ENCODE data around the gene TTC9. TPM values are rescaled to one million over a fixed set of nuclear protein-coding genes. Genes with fewer than 3 reads are reported as not detected.
A peak's percentile ranks its signal among the peaks of the same experiment; 100 is the strongest.

TTC9 gene
- total and polyA plus RNA-seq, 5 donors from 2014 or later, result 4.7 to 7.8 (median 5.6) TPM

- H3K36me3 ChIP-seq (ENCODE audit: control insufficient read depth, insufficient read depth, low read length), result no peaks in the 10 kb centered on the region
- H3K9me3 ChIP-seq (ENCODE audit: control insufficient read depth in 2 of 2, low read length in 2 of 2), result no peaks in the 10 kb centered on the region
- Mint-ChIP-seq H3K9me3 (no peaks in the 10 kb centered on the region), H3K4me1 (no peaks in the 10 kb centered on the region), H3K4me3 (no peak overlapping the region), H3K27me3 (no peaks in the 10 kb centered on the region), H3K27ac (no peak overlapping the region), H3K36me3 (no peaks in the 10 kb centered on the region)
- no peak overlapping the region for H3K4me3 ChIP-seq (ENCODE audit: low read depth, low read length)
- H3K27ac ChIP-seq (ENCODE audit: insufficient read depth, low read length, poor library complexity, severe bottlenecking), result no peak overlapping the region
- no peaks in the 10 kb centered on the region for H3K4me1 ChIP-seq (ENCODE audit: control insufficient read depth, insufficient read depth, low read length, poor library complexity, severe bottlenecking)
- no peaks in the 10 kb centered on the region for H3K27me3 ChIP-seq (ENCODE audit: control insufficient read depth, insufficient read depth, low read length)
- ATAC-seq (ENCODE audit: low read depth in 2 of 2), result no peak
- DNase-seq, result no peak
Measured at GRCh38 chr14:70692210-70692609, 50.5 kb downstream of the TTC9 start.

DNA sequence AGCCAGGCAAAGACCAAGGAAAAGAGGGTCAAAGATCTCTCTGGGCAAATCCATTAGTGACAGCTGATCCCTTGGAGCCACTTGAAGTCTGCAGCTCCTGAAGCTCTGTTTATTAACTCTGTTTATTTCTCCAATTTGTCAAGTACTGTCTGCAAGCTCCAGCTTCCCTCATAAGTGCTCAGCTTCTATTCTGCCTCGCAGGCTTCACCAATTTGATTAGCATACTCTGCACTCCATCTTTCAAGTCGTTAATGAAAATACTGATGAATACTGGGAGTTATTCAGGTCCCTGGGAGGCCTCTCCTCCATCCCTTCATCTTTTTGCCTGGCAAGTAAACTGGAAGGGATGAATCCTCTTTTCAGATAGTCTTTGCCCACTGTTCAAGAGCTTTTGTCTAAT is 54.3 kb downstream of the TTC9 start:
- Histone ChIP-seq H3K27ac (ENCODE audit: insufficient read depth, low read length, poor library complexity, severe bottlenecking) (no peak overlapping the region), H3K4me3 (ENCODE audit: low read depth, low read length) (no peak overlapping the region), H3K4me1 (ENCODE audit: control insufficient read depth, insufficient read depth, low read length, poor library complexity, severe bottlenecking) (no peaks in the 10 kb centered on the region), H3K36me3 (ENCODE audit: control insufficient read depth, insufficient read depth, low read length) (no peaks in the 10 kb centered on the region), H3K27me3 (ENCODE audit: control insufficient read depth, insufficient read depth, low read length) (no peaks in the 10 kb centered on the region), H3K9me3 (ENCODE audit: control insufficient read depth in 2 of 2, low read length in 2 of 2) (no peaks in the 10 kb centered on the region)
- Mint-ChIP-seq H3K27ac (peak overlapping the region in 1 of 3 donors; percentile 5), H3K27me3 (peaks cover 4% of the 10 kb centered on the region), H3K4me1 (peaks cover 0 to 2% (median 0%) of the 10 kb centered on the region in 4 donors), H3K36me3 (no peaks in the 10 kb centered on the region), H3K9me3 (no peaks in the 10 kb centered on the region), H3K4me3 (no peak overlapping the region)
- ATAC-seq (ENCODE audit: low read depth in 2 of 2), result no peak
- DNase-seq, result no peak

- peaks cover under 1% of the 10 kb centered on the region for H3K27me3 ChIP-seq (ENCODE audit: control insufficient read depth, insufficient read depth, low read length)
- H3K9me3 ChIP-seq (ENCODE audit: control insufficient read depth in 2 of 2, low read length in 2 of 2), result no peaks in the 10 kb centered on the region
- Mint-ChIP-seq H3K27ac (no peak overlapping the region), H3K9me3 (no peaks in the 10 kb centered on the region), H3K4me1 (peaks cover 0 to 4% (median 0%) of the 10 kb centered on the region in 4 donors), H3K4me3 (no peak overlapping the region), H3K27me3 (peaks cover 4% of the 10 kb centered on the region), H3K36me3 (no peaks in the 10 kb centered on the region)
- no peak overlapping the region for H3K27ac ChIP-seq (ENCODE audit: insufficient read depth, low read length, poor library complexity, severe bottlenecking)
- DNase-seq (no peak), ATAC-seq (ENCODE audit: low read depth in 2 of 2) (no peak)
- no peak overlapping the region for H3K4me3 ChIP-seq (ENCODE audit: low read depth, low read length)
- no peaks in the 10 kb centered on the region for H3K4me1 ChIP-seq (ENCODE audit: control insufficient read depth, insufficient read depth, low read length, poor library complexity, severe bottlenecking)
- no peaks in the 10 kb centered on the region for H3K36me3 ChIP-seq (ENCODE audit: control insufficient read depth, insufficient read depth, low read length)
Measured at GRCh38 chr14:70697701-70698100, 56.0 kb downstream of the TTC9 start.

DNA sequence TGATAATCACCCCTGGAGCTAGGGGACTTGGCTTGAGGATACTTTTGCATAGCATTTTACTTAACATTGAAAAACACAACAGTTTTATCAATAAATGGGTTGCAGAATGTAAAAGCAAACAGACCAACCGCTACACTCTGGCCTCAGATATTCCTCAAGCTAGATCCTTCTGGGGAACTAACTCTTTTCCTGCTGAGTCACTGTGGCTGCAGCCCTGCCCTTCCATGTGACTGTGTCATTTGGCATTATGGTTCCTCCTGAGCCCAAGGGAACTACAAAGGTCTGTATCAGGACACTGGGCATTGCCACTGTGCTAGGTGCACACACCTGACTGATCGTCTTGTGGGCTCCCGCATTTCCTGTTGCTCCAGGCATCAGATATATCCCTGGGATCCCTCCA is 56.6 kb downstream of the TTC9 start:
- no peaks in the 10 kb centered on the region for H3K9me3 ChIP-seq (ENCODE audit: control insufficient read depth in 2 of 2, low read length in 2 of 2)
- Mint-ChIP-seq H3K4me3 (no peak overlapping the region), H3K36me3 (no peaks in the 10 kb centered on the region), H3K27ac (no peak overlapping the region), H3K4me1 (peaks cover 0 to 4% (median 0%) of the 10 kb centered on the region in 4 donors), H3K9me3 (no peaks in the 10 kb centered on the region), H3K27me3 (peaks cover 4% of the 10 kb centered on the region)
- H3K27me3 ChIP-seq (ENCODE audit: control insufficient read depth, insufficient read depth, low read length), result peaks cover 2% of the 10 kb centered on the region
- H3K4me1 ChIP-seq (ENCODE audit: control insufficient read depth, insufficient read depth, low read length, poor library complexity, severe bottlenecking), result no peaks in the 10 kb centered on the region
- ATAC-seq (ENCODE audit: low read depth in 2 of 2) (no peak), DNase-seq (no peak)
- no peak overlapping the region for H3K4me3 ChIP-seq (ENCODE audit: low read depth, low read length)
- no peak overlapping the region for H3K27ac ChIP-seq (ENCODE audit: insufficient read depth, low read length, poor library complexity, severe bottlenecking)
- no peaks in the 10 kb centered on the region for H3K36me3 ChIP-seq (ENCODE audit: control insufficient read depth, insufficient read depth, low read length)

- Mint-ChIP-seq H3K36me3 (no peaks in the 10 kb centered on the region), H3K27me3 (peaks cover 4% of the 10 kb centered on the region), H3K4me3 (no peak overlapping the region), H3K4me1 (peaks cover 0 to 4% (median 0%) of the 10 kb centered on the region in 4 donors), H3K9me3 (no peaks in the 10 kb centered on the region), H3K27ac (no peak overlapping the region)
- Histone ChIP-seq H3K27me3 (ENCODE audit: control insufficient read depth, insufficient read depth, low read length) (peaks cover 2% of the 10 kb centered on the region), H3K4me3 (ENCODE audit: low read depth, low read length) (no peak overlapping the region), H3K27ac (ENCODE audit: insufficient read depth, low read length, poor library complexity, severe bottlenecking) (no peak overlapping the region), H3K36me3 (ENCODE audit: control insufficient read depth, insufficient read depth, low read length) (no peaks in the 10 kb centered on the region), H3K4me1 (ENCODE audit: control insufficient read depth, insufficient read depth, low read length, poor library complexity, severe bottlenecking) (no peaks in the 10 kb centered on the region), H3K9me3 (ENCODE audit: control insufficient read depth in 2 of 2, low read length in 2 of 2) (no peaks in the 10 kb centered on the region)
- DNase-seq (no peak), ATAC-seq (ENCODE audit: low read depth in 2 of 2) (no peak)
Measured at GRCh38 chr14:70699646-70700045, 57.9 kb downstream of the TTC9 start.

DNA sequence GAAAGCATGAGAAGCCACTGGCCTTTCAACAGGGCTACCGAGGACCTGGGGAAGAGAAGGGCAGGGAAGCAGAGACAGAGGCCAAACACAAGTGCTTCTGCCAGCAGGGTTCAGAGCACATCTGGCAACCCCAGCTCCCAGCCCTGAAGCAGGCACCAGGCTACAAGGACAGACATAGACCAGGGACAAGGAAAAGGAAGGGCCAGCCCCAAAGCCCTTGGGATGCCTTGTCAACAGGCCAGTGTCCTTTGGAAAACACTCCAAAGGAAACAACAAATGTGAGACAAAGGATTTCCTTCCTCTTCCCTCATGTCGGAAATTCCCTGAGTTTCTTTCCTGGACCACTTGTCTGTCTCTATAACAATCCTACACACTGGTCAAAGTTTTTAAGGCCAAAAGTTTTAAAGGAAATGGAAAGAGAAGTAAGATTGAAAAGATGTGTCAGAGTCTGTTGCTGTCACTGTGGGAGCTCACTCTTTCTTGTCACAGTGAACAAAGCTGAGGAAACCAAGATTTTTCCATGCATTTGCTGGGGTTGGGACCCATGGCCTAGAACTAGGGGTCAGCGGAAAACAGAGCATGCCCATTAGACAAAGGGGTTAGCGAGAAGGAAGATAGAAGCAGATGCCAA is 59.4 kb downstream of the TTC9 start:
- no peaks in the 10 kb centered on the region for H3K4me1 ChIP-seq (ENCODE audit: control insufficient read depth, insufficient read depth, low read length, poor library complexity, severe bottlenecking)
- no peaks in the 10 kb centered on the region for H3K9me3 ChIP-seq (ENCODE audit: control insufficient read depth in 2 of 2, low read length in 2 of 2)
- no peak overlapping the region for H3K27ac Mint-ChIP-seq
- H3K9me3 Mint-ChIP-seq, result no peaks in the 10 kb centered on the region
- peaks cover 2% of the 10 kb centered on the region for H3K27me3 ChIP-seq (ENCODE audit: control insufficient read depth, insufficient read depth, low read length)
- no peak for ATAC-seq (ENCODE audit: low read depth in 2 of 2)
- no peak for DNase-seq
- no peaks in the 10 kb centered on the region for H3K36me3 Mint-ChIP-seq
- H3K4me3 Mint-ChIP-seq, result no peak overlapping the region
- H3K4me1 Mint-ChIP-seq, result peaks cover 0 to 4% (median 0%) of the 10 kb centered on the region in 4 donors
- no peak overlapping the region for H3K27ac ChIP-seq (ENCODE audit: insufficient read depth, low read length, poor library complexity, severe bottlenecking)
- H3K27me3 Mint-ChIP-seq, result peaks cover 13% of the 10 kb centered on the region
- H3K36me3 ChIP-seq (ENCODE audit: control insufficient read depth, insufficient read depth, low read length), result no peaks in the 10 kb centered on the region
- no peak overlapping the region for H3K4me3 ChIP-seq (ENCODE audit: low read depth, low read length)

DNA sequence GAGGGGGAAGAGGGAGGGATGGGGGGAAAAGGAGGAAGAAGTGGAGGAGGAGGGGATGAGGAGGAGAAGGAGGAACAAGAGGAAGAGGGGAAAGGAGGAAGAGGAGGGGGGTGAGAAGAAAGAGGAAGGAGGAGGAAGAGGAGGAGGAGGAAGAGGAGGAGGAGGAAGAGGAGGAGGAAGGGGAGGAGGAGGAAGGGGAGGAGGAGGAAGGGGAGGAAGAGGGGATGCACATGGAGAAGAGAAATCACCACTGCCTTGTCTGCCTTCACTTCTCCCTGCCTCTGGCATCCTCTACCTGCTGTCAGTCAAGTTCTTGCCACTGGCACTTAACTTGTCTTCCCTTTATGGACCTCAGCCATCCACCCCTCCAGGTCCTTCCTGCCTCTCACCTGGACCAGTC is 59.9 kb downstream of the TTC9 start:
- Histone ChIP-seq H3K27ac (ENCODE audit: insufficient read depth, low read length, poor library complexity, severe bottlenecking) (no peak overlapping the region), H3K4me1 (ENCODE audit: control insufficient read depth, insufficient read depth, low read length, poor library complexity, severe bottlenecking) (no peaks in the 10 kb centered on the region), H3K4me3 (ENCODE audit: low read depth, low read length) (no peak overlapping the region), H3K9me3 (ENCODE audit: control insufficient read depth in 2 of 2, low read length in 2 of 2) (no peaks in the 10 kb centered on the region), H3K36me3 (ENCODE audit: control insufficient read depth, insufficient read depth, low read length) (no peaks in the 10 kb centered on the region), H3K27me3 (ENCODE audit: control insufficient read depth, insufficient read depth, low read length) (peaks cover 2% of the 10 kb centered on the region)
- DNase-seq (no peak), ATAC-seq (ENCODE audit: low read depth in 2 of 2) (no peak)
- H3K4me1 Mint-ChIP-seq, result peaks cover 0 to 4% (median 0%) of the 10 kb centered on the region in 4 donors
- no peaks in the 10 kb centered on the region for H3K36me3 Mint-ChIP-seq
- H3K9me3 Mint-ChIP-seq, result no peaks in the 10 kb centered on the region
- no peak overlapping the region for H3K4me3 Mint-ChIP-seq
- peak overlapping the region in 1 of 3 donors; percentile 72 for H3K27ac Mint-ChIP-seq
- peaks cover 15% of the 10 kb centered on the region for H3K27me3 Mint-ChIP-seq

DNA sequence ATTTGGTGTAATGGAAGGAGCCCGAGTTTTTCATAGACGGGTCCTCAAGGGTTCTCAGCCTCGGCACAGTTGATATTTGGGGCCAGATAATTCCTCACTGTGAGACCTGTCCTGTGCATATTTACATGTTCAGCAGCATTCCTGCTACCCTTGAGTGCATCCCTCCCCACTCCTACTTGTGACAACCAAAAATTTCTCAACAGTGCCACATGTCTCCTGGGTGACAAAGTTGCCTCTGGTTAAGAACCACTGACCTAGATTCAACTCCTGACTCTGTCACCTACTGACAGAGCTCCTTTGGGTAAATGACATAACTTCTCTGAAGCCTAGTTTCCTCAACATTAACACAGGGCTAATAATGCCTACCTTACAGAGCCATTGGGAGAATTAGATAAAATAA is 60.4 kb downstream of the TTC9 start:
- H3K4me3 Mint-ChIP-seq, result no peak overlapping the region

More for the DNA sequence above, 60.4 kb downstream of the TTC9 start:
- Histone ChIP-seq H3K9me3 (ENCODE audit: control insufficient read depth in 2 of 2, low read length in 2 of 2) (no peaks in the 10 kb centered on the region), H3K36me3 (ENCODE audit: control insufficient read depth, insufficient read depth, low read length) (no peaks in the 10 kb centered on the region), H3K27ac (ENCODE audit: insufficient read depth, low read length, poor library complexity, severe bottlenecking) (no peak overlapping the region), H3K27me3 (ENCODE audit: control insufficient read depth, insufficient read depth, low read length) (peaks cover 2% of the 10 kb centered on the region), H3K4me3 (ENCODE audit: low read depth, low read length) (no peak overlapping the region), H3K4me1 (ENCODE audit: control insufficient read depth, insufficient read depth, low read length, poor library complexity, severe bottlenecking) (no peaks in the 10 kb centered on the region)
- H3K9me3 Mint-ChIP-seq, result no peaks in the 10 kb centered on the region
- DNase-seq (no peak), ATAC-seq (ENCODE audit: low read depth in 2 of 2) (no peak)
- no peaks in the 10 kb centered on the region for H3K36me3 Mint-ChIP-seq
- H3K4me1 Mint-ChIP-seq, result peaks cover 0 to 4% (median 0%) of the 10 kb centered on the region in 4 donors
- peak overlapping the region in 1 of 3 donors; percentile 72 for H3K27ac Mint-ChIP-seq
- H3K27me3 Mint-ChIP-seq, result peaks cover 15% of the 10 kb centered on the region

Data from CD4-positive, CD25-positive, alpha-beta regulatory T cell (primary cell).